NCI-H345 (cell line): ENCODE measurements around the gene KRI1.
A peak's percentile ranks its signal among the peaks of the same experiment; 100 is the strongest.
"Not testable (repeated sequence)": the region's sequence is repeated elsewhere in the genome, so short reads cannot be mapped to it uniquely, and the experiment has no call there.

Source experiments
- DNase-seq: peaks from one replicate; lab custom pipeline; 2025; lab: John Stamatoyannopoulos, UW

KRI1 gene

GRCh38 chr19:10550336-10550735 is 15.5 kb downstream of the KRI1 start:
- no peak for DNase-seq

- DNase-seq = no peak
Observed at GRCh38 chr19:10549733-10550132, 16.1 kb downstream of the KRI1 start.

- DNase-seq = no peak
Observed at GRCh38 chr19:10548746-10549276, 17.0 kb downstream of the KRI1 start.

GRCh38 chr19:10546817-10547216 is 19.0 kb downstream of the KRI1 start:
- DNase-seq = no peak

- no peak for DNase-seq
Observed at GRCh38 chr19:10544753-10545251, 21.0 kb downstream of the KRI1 start.

GRCh38 chr19:10544242-10544752 is 21.5 kb downstream of the KRI1 start:
- no peak for DNase-seq

- DNase-seq = peak; percentile 88
Observed at GRCh38 chr19:10543420-10544241, 22.2 kb downstream of the KRI1 start, which contains the start of gene ATG4D. TSS of gene ATG4D (plus strand) at chr19:10543904. CDS start at chr19:10544091, 187 bp downstream.

GRCh38 chr19:10543059-10543419 is 22.8 kb downstream of the KRI1 start:
- no peak for DNase-seq

- DNase-seq = not testable (repeated sequence)
Observed at GRCh38 chr19:10539016-10539415, 26.8 kb downstream of the KRI1 start.

- no peak for DNase-seq
Observed at GRCh38 chr19:10538204-10538983, 27.4 kb downstream of the KRI1 start.

- DNase-seq = no peak
Observed at GRCh38 chr19:10537668-10538067, 28.1 kb downstream of the KRI1 start.

- no peak for DNase-seq
Observed at GRCh38 chr19:10535613-10536012, 30.2 kb downstream of the KRI1 start.

GRCh38 chr19:10533646-10534386 is 32.0 kb downstream of the KRI1 start:
- DNase-seq = no peak

- no peak for DNase-seq
Observed at GRCh38 chr19:10532457-10532856, 33.4 kb downstream of the KRI1 start.

GRCh38 chr19:10526887-10527286 is 38.9 kb downstream of the KRI1 start:
- DNase-seq = not testable (repeated sequence)

GRCh38 chr19:10525636-10526035 is 40.2 kb downstream of the KRI1 start:
- no peak for DNase-seq

GRCh38 chr19:10523135-10523636 is 42.6 kb downstream of the KRI1 start:
- DNase-seq = no peak

- no peak for DNase-seq
Observed at GRCh38 chr19:10521461-10522171, 44.2 kb downstream of the KRI1 start.

GRCh38 chr19:10520652-10521318 is 45.0 kb downstream of the KRI1 start:
- DNase-seq = peak; percentile 18

GRCh38 chr19:10519421-10519820 is 46.4 kb downstream of the KRI1 start:
- no peak for DNase-seq
